Activated T-helper 9 cell treated with anti-CD3 and anti-CD28 coated beads, Interleukin-2, amount 50 U/mL, for 16 hours (primary cell): ENCODE results near the gene PDE2A.

Source experiments
- DNase-seq: peaks from one replicate; pipeline ENCODE4 v3.0.0-alpha.2; 2020; ENCODE audit warnings: low read depth

The PDE2A gene

DNA sequence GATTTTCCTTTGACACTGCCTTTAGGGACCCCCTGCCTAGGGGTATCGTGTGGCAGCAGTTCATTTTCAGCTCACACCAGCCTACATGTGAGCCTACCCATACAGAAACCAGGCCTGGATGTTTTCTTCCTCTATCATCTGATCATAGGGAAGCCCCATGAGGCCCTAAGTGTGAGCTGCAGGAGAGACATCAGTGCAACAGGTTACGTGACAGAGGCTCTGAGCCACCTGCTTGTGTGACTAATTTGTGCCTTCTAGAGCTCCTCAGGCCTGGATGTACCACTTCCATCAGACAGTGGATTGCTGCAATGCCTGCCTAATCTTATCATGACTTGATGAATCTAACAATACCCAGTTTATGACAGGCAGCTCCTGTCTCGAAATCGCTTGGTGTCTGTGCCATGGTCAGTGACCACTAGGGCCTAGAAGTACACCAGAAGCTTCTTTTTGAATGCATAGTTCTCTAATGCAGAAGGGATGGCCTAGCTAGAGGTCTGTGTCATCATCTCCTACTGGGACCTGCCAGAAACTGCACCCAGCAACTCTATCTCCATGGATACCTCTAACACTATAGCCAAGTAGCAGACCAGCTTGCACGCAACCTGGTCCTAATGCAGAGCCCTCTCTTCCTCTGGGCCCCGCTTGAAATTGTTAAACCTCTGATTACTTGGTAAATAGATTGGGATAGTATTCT, 130.2 kb downstream of the PDE2A start:
- DNase-seq: no peak

DNA sequence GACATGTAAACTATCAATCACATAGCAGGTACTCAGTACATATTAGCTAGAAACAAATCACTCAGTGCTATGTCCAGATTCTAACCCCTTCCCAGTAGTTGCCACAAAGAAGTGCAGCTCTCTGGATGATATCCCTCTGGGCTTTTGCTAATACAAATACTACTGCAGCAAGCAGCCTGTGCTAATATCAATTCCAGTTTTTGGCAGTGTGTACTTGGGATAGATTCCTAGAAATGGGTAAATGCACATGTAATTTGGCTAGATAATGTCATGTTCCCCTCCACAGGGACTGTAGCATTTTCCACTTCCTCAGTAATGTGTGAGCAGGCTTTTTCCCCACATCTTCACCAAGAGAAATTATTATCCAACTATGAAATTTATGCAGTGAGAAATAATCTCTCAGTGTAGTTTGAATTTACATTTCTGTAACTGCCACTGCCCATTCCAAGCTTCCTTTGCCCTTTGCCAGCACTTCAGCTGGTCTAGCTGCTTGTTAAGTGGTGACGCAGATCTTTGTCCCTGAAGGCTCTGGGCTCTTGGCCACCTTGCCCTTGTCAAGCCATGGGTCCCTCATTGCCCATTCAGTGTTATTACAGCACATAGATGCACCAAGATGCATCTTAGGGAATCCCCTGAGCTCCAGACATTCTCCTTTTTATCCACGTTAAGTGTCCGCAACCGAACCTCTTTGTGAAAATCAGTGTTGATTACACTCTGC, 132.8 kb downstream of the PDE2A start:
- DNase-seq: no peak

DNA sequence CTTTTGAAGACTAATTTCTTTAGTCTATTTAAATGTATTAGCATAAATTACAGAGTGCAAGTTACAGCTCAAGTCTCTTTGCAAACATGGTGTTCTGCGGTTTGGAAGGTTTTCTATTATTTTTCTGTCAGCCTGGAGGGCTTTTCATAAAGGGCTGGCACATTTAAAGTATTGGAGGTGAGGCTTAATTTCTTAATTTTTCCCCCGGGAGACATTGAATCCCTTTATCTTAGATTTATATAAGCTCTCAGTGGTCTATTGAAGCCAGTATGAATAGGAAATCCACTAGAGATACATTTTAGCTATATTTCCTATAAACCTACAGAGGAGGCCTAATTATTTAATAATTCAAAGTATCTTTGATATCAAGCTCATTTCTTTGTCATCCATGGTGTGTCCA, 137.2 kb downstream of the PDE2A start:
- no peak for DNase-seq

DNA sequence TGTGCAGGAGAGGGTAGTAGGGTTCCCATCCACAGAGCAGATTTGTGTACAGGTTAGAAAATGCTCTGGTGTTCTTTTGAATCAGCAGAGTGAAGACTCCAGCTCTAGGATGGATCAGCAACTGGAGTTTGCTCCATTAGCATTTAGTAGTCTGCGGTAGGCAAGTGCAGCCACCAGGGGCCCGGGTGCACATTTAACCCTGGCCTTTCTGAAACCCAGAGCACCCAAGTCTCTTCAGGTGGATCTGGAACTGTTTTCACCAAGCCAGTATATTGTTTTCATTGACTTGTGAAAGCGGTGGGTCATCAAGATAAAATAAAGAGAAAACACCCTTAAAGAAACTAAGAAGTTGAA, 139.1 kb downstream of the PDE2A start:
- no peak for DNase-seq

DNA sequence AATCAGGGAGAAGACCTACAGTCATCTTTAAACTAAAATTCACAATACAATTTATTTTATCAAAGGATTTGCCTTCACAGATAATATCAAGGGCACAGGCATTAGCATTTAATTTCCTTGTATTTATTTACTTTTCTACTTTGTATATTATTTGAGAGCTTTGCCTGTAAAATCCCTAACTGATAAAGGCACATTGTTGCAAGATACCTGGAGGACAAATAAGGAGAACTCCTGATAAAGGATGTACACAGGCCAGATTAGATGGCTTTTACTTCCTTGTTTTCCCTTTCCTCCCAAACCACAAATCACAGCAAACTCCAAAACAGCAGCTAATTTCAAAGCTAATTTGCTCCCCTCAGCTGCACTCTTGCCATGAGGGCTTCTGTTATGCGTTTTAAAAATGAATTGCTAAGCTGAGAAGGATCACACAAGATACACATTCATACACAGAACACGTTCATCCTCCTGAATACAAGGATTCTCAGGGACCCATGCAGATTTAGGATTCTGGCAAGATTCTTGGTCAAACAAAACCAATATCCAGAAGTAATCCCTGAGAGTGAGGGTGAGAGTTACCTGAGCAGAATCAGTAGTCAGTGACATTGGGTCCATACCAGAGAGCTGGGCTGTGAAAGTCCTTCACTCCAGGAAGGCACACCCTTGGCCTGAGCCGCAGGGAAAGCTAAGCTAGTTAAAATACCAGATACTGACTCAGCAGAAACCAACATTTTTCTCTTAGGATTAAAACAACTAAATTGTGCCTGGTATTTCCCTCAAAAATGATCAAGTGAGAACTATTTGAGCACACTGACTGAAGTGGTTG, 139.6 kb downstream of the PDE2A start:
- no peak for DNase-seq

DNA sequence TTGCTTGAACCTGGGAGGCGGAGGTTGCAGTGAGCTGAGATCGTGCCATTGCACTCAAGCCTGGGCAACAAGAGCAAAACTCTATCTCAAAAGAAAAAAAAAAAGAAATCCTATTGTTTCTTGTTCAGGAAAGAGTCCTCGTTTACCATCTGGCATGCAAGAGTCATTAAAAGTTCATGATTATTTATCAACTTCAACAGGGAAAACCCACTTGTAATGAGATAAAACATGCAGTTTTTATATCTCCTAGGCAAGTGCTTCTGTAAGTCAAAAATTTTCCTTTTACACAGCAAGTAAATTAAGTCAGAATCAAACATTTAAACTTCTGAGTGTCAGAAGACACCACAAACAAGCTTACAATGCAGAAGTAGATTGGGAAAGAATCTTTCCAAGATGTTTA, 145.2 kb downstream of the PDE2A start:
- DNase-seq: no peak

DNA sequence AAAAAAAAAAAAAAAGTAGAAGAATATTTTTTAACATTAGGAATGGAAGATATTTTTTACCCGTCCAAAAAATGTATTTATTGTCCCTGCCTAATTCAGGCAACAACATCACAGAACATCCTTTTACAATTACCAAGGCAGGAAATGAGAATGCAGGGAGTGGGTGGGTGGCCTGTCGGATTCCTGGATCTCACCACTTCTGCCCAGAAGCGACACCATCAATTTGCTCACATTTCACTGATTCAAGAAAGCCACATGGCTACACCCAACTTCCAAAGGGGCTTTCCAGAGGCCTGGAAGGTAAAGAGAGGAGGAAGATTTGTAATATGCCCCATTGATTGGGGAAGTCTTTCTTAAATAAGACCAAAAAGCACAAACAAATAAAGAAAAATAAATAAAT, 146.1 kb downstream of the PDE2A start:
- no peak for DNase-seq
